GM11168 (cell line): ENCODE results near the gene MAD1L1.

ENCODE experiments used
- in situ Hi-C: fragments of 300-500 bp; cut with MboI; formaldehyde crosslinking; loops from one replicate; pipeline ENCODE4 v1.12.0; 2022; ENCODE audit warnings: low sequenced_read_pairs; ENCODE audit not compliant: unreplicated experiment

MAD1L1 gene

GRCh38 chr7:1901431-1902210, 331.1 kb downstream of the MAD1L1 start:
- in situ Hi-C loops: no loop called here

DNA sequence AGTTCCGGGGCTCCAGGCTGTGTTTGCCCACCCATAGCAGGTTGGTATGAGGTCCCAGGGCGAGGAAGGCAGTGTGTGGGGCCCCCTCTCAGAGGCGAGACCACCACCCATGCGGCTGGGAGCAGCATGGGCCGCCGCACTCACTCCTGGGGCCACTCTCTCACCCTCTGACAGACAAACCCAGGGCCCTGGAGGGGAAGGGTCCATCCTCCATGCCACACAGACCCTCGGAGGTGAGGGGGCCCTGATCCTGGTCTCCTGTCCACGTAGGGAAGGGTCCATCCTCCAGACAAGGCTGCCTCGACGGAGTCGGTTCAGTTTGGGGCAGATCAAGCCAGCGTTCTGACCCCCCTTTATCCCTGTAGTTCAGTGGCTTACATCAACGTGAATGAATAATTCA, 331.9 kb downstream of the MAD1L1 start:
- in situ Hi-C loops: no loop called here

DNA sequence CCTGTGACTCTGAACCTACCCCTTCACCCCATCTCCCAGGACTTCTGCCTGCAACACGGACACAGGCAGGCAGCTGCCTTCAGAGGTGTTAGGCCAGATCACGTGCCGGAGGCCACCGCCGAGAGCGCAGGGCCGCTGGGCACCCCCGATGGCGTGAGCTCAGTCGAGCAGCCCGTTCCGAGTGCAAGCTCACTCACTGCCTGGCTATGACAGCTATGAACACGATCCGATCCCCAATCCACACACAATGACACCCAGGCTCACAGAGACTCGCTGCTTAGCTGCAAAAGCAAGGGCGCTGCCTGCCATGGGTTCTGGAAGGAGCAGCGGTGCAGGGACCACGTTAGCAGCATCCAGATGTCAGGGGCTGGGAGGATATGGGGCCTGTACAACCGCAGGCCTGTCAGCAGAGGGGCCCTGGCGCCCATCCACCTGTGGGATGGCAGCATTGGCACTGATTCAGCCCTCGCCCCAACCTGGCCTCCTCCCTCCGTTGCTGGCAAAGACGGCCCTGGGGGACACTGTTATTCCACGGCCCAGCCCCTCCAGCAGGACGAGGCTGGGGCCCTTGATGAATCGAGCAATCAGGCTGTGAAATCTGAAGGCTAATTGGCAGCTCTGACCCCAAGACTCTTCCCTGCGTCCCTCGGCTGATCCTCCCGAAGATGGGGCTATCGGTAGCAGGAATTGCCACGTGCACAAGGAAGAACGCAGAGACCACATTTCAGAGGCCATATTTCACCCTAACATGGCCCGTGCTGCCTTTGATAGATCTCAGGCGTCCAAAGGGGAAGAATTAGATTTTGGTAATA, 332.6 kb downstream of the MAD1L1 start:
- in situ Hi-C loops: no loop called here

GRCh38 chr7:1899196-1899595, 333.5 kb downstream of the MAD1L1 start:
- in situ Hi-C loops: no loop called here

GRCh38 chr7:1898628-1899185, 334.0 kb downstream of the MAD1L1 start:
- in situ Hi-C loops: no loop called here

DNA sequence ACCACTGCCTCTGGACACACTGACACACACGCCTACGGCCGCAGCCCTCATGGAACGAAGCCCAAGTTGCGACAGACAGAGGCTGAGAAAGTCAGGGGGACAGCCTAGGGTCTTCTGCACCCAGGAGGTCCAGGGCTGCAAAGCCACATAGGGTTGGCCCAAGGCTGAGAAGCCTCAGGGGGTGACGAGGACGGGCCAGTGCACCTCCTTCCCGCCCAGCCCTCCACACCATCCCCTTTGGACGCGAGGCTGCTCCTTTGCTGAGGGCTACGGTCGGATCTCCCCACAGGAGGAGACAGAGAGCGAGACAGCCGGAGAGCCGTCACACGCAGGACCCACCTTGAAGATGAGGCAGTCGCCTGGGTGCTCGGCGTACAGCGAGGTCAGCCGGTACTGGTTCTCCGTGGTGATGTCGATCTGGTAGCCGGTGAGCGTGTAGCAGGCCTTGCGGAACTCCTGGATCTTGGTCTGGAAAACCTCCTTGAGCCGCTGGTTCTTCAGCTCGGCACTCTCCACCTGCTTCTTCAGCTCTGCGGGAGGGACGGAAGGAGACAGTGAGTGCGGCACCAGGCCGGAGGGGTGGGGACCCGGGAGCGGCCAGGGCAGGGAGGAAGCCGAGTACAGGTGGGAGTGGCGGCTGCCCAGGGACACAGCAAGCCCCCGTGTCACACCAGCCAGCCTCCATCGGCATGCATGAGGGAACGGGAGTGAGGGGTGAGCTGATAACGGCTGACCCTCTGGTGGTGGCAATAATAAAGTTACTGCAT, 334.7 kb downstream of the MAD1L1 start:
- in situ Hi-C loops: no loop called here

GRCh38 chr7:1897076-1897860, 335.5 kb downstream of the MAD1L1 start:
- in situ Hi-C loops: no loop called here

GRCh38 chr7:1895664-1896515, 336.9 kb downstream of the MAD1L1 start:
- in situ Hi-C loops: no loop called here

DNA sequence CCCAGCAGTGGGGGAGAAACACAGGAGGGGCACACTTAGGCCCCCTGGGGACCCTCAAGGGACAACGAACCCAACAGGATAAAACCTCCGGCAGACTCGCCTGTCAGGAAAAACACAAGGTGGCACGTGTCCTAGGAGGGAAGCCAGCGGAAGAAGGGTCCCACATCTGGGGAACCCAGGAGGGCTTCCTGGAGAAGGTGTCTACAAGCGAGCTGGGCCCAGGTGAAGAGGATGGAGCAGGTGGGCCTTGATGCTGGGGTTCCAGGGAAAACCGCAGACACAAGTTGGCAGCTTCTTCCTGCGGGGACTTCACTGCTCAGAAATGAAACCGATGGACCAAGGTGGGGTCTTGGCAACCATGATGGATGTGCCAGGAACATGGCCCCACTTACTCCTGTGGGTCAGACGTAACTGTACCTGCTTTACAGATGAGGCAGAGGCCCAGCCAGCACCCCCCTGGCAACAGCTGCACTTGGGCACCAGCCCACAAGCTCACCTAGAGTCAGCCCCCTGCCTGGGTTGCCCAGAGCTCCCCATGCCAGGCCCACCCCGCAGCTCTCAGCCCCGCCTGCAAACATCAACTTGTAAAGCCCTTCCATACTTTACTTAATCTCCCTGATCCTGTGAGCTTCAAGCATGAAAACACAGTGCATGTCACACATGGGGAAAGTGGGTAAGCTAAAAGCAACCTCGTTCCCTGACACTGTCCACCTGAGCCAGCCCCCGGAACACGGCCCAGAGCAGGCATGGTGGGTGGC, 337.7 kb downstream of the MAD1L1 start:
- in situ Hi-C loops: no loop called here

GRCh38 chr7:1894313-1894900, 338.3 kb downstream of the MAD1L1 start:
- in situ Hi-C loops: no loop called here

DNA sequence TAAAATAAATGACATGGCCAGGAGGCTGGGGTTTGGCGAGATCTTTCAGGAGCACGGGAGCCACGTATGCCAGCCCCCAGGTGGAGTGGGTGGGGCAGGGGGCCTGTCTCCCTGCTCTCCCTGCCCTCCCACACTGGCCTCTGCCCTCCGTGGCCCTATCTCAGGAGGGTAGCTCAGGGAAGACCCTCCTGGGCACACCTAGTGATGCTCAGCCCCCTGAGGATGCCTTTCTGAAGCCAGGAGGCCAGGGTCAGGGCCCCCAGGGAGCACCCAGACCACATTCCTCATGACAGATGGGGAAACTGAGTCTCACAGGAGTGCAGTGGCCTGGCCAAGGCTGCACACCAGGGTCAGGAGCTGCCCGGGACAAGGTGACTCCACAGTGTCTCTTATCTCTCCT, 339.3 kb downstream of the MAD1L1 start:
- in situ Hi-C loops: no loop called here

- in situ Hi-C loops: no loop called here
Measured at GRCh38 chr7:1893036-1893435, 339.7 kb downstream of the MAD1L1 start.

DNA sequence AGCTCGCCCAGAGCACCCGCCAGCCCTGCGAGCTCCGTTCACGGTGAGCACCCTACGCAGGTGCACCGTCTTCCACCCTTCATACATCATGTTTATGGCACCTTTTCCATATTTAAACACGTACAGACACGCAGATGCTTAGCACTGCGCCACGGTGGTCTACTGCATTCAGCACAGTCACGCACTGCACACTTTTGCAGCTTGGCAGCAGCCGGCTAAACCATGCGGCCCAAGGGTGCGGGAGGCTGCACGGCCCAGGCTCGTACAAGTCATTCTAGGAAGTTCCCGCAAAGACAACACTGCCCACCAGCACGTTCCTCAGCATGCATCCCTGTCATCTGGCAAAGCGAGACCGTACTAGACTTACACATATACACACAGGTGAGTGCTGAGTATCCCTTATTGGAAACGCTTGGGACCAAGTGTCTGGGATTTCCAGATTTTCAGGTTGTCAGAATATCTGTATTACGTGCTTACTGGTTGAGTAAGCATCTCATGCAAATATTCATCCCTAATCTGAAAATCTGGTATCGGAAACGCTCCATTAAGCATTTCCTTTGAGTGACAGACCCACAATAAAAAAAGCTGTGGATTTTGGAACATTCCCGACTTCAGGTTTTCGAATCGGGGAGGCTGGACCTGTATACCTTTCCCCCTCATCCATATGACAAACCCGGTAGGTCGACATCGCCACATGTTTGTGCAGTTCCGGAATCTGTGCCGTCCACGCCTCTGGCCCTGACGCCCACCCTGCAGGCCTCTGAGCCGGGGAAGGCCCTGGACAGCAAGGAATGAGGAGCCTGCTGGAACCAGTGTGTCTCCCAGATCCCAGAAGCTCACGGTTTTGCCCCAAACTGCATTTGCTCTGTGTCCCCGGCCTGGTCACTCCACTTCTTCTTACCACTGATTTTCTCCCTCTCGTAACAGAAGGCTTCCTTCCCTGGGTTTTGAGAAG, 340.5 kb downstream of the MAD1L1 start:
- in situ Hi-C loops: no loop called here

- in situ Hi-C loops: no loop called here
Measured at GRCh38 chr7:1890289-1891235, 342.2 kb downstream of the MAD1L1 start.

- in situ Hi-C loops: no loop called here
Measured at GRCh38 chr7:1889556-1890181, 343.1 kb downstream of the MAD1L1 start.
